Erythroblast (primary cell): ENCODE data around the gene SLC35F6.
A peak's percentile ranks its signal among the peaks of the same experiment; 100 is the strongest.

ENCODE experiments used
- DNase-seq, 2 experiments: peaks; one replicate each; lab custom pipeline; 2025; lab: John Stamatoyannopoulos, UW
- GATA1 ChIP-seq: IDR thresholded peaks from 2 replicates; pipeline ENCODE4 v1.6.1; 2011; ENCODE audit warnings: low read depth, mild to moderate bottlenecking, control low read depth, low read length, moderate library complexity
- POLR2A ChIP-seq: IDR thresholded peaks from 2 replicates; pipeline ENCODE4 v1.6.1; 2011; ENCODE audit warnings: mild to moderate bottlenecking, low read length

The SLC35F6 gene

GRCh38 chr2:26764078-26764887 is at the start of gene SLC35F6:
Gene SLC35F6 (plus strand): TSS chr2:26764284. CDS start chr2:26764350, 66 bp downstream.
- DNase-seq: peak; percentile 81 to 89
- TF ChIP-seq GATA1 (no peak), POLR2A (peak; percentile 70)

DNA sequence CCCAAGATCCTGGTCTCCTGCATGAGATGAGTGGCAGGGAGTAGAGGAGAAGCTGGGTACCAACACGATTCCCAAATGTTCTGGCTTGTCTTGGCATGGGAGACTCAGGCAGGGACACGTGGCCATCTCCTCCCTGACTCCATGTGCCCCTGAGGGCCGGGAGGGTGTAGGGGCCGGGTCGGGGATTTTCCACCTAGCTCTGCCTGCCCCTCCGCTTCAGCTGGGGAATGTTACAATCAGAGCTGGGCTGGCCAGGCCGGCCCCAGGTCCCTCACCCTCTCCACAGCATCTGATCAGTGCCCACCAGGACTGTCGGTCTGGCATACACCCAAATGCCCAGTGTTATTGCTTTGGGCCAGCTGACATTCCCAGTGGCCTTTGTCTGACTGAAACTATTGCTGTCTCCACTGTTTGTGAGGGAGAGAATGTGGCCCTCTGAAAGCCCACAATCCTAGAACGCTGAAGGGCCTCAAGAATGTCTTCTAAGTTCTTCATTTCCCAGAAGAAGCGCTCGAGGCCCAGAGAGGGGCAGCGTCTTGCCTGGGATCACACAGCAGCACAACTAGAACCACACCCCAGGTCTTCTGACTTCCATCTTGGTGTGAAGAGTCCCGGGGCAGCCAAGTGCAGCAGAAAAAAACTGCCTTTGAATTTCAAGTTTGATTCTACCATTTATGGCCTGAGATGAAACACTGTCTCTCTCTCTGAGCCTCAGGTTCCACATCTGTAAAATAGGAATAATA is 48.4 kb upstream of the SLC35F6 start:
- DNase-seq: no peak
- TF ChIP-seq GATA1 (no peak), POLR2A (no peak)

DNA sequence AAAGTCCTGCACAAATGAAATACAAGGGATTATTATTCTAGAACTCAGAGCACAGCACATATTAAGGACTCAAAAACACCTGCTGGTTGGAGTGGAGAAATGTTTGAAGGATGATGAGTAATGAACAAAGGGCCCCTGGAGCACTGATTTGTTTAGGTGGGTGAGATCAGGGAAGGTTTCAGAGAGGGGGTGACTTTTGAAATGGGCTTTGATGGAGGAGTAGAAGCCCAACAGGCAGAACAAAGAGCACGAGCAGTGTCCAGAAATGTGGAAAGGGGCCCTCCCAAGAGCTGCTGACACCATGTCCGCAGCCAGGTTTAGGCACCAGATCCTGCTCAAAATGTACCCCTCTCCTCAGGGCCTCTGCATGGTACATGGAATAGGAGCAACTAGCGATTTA is 47.7 kb upstream of the SLC35F6 start:
- DNase-seq: no peak

DNA sequence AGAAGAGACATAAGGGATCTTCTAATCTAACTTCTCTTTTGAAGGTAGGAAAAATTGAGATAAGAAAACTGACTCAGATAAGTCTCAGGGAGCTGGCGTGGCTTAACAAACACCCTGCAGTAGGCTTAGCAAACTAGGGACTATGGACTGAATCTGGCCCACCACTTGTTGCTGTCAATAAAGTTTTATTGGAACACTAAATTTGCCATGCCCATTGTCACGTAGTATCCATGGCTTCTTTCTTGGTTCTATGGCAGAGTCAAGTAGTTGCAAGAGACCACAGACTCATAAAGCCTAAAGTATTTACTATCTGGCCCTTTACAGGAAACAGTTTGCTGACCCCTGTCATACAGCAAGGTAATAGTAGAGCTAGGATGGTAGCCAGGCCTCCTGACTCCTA is 47.3 kb upstream of the SLC35F6 start:
- no peak for DNase-seq
- no peak for TF ChIP-seq GATA1

More for the DNA sequence above, 47.7 kb upstream of the SLC35F6 start:
- TF ChIP-seq GATA1 (no peak), POLR2A (no peak)

GRCh38 chr2:26717362-26717761 is 46.7 kb upstream of the SLC35F6 start:
- no peak for TF ChIP-seq GATA1
- no peak for TF ChIP-seq POLR2A
- no peak for DNase-seq

GRCh38 chr2:26718949-26719686 is 45.0 kb upstream of the SLC35F6 start:
- DNase-seq: no peak

DNA sequence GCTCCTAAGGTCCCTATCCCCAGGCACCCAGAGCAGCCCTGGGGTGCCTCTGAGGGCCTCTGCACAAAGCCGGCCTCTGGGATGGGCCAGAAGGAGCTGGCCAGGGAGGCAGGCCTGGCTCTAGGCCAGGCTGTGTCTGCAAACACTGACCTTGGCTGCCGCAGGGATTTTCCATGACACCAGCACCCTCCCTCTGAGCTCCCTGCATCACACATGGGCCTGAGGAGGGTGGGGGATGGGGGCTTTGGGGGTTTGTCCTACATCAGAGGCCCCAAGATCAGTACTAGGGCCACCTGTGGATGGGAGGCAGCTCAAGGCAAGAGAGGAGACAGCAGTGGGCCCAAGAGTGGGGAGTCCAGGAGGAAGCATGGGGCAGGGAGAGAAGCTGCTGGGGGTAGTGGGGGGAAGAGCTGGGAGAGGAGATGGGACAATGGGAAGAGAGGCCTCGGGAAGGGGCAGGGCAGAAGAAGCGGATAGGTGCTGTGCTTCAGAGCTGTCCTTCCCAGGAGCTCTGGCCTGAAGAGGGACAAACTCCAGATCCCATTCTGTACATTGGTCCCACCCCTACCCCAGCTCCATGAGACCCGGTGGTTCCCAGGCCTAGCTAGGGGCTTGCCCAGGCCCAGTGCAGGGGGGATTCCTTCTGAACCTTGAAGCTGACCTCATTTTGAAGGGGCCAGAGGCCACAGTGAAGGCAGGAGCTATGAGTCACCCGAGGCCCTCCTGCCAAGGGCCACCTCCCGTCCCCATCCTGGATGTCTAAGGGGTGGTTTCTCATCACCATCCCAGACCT is 43.6 kb upstream of the SLC35F6 start:
- TF ChIP-seq POLR2A: no peak
- no peak for TF ChIP-seq GATA1
- DNase-seq: peak in 1 of 2 experiments; percentile 9

More at GRCh38 chr2:26718949-26719686, 45.0 kb upstream of the SLC35F6 start:
- no peak for TF ChIP-seq GATA1

GRCh38 chr2:26721115-26722032 is 42.7 kb upstream of the SLC35F6 start:
- peak in 1 of 2 experiments; percentile 18 for DNase-seq
- TF ChIP-seq GATA1 (no peak), POLR2A (no peak)

DNA sequence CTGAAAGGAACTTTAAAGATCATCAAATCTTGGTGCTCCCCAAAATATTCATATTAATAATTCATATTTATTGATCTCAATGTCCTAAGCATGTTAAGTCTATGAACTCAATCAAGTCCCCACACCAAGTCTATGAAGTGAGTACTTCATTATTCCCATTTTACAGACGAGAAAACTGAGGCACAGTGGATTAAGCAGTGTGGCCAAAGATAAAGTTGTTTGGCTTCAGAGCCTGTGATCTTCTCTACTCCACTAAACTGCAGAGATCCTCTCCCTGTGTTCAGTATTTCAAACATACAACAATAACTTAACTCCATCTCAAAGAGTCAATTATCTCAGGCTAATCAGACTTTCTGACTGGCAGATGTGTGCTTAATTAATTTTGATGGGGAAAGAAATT is 41.8 kb upstream of the SLC35F6 start:
- no peak for TF ChIP-seq GATA1
- no peak for TF ChIP-seq POLR2A
- no peak for DNase-seq

- TF ChIP-seq GATA1: no peak
- no peak for TF ChIP-seq POLR2A
- DNase-seq: no peak
Observed at GRCh38 chr2:26722911-26723310, 41.2 kb upstream of the SLC35F6 start.

- no peak for DNase-seq
- TF ChIP-seq GATA1 (no peak), POLR2A (no peak)
Observed at GRCh38 chr2:26723475-26723874, 40.6 kb upstream of the SLC35F6 start.
